NOMO-1 (cell line): Measurements from ENCODE around the gene ADAMTSL3.

Experiments
- DNase-seq, 2 experiments: peaks; one replicate each; lab custom pipeline; 2025; ENCODE audit not compliant: unreplicated experiment in 2 of 2; lab: John Stamatoyannopoulos, UW

Gene ADAMTSL3

GRCh38 chr15:83914906-83915305 lies 261.0 kb downstream of the ADAMTSL3 start:
- no peak for DNase-seq

- no peak for DNase-seq
Observed at GRCh38 chr15:83917432-83917831, 263.5 kb downstream of the ADAMTSL3 start.

GRCh38 chr15:83918011-83918410 lies 264.1 kb downstream of the ADAMTSL3 start:
- DNase-seq, result no peak

GRCh38 chr15:83919319-83919830 lies 265.5 kb downstream of the ADAMTSL3 start:
- no peak for DNase-seq

- DNase-seq, result no peak
Observed at GRCh38 chr15:83919978-83920510, 266.1 kb downstream of the ADAMTSL3 start.

- no peak for DNase-seq
Observed at GRCh38 chr15:83922649-83923294, 268.8 kb downstream of the ADAMTSL3 start.

GRCh38 chr15:83926116-83926515 lies 272.2 kb downstream of the ADAMTSL3 start:
- no peak for DNase-seq

GRCh38 chr15:83927704-83928391 lies 273.9 kb downstream of the ADAMTSL3 start:
- no peak for DNase-seq

- DNase-seq, result no peak
Observed at GRCh38 chr15:83928392-83928734, 274.4 kb downstream of the ADAMTSL3 start.

- DNase-seq, result no peak
Observed at GRCh38 chr15:83928878-83929418, 275.0 kb downstream of the ADAMTSL3 start.

- no peak for DNase-seq
Observed at GRCh38 chr15:83929619-83930018, 275.7 kb downstream of the ADAMTSL3 start.

- no peak for DNase-seq
Observed at GRCh38 chr15:83930392-83931212, 276.7 kb downstream of the ADAMTSL3 start.

GRCh38 chr15:83935774-83936173 lies 281.9 kb downstream of the ADAMTSL3 start:
- no peak for DNase-seq

GRCh38 chr15:83940136-83940535 lies 286.2 kb downstream of the ADAMTSL3 start:
- DNase-seq, result no peak

GRCh38 chr15:83943043-83943442 lies 289.1 kb downstream of the ADAMTSL3 start:
- no peak for DNase-seq

GRCh38 chr15:83943849-83944404 lies 290.0 kb downstream of the ADAMTSL3 start:
- no peak for DNase-seq

- no peak for DNase-seq
Observed at GRCh38 chr15:83947156-83947555, 293.2 kb downstream of the ADAMTSL3 start.

- DNase-seq, result no peak
Observed at GRCh38 chr15:83954506-83954905, 300.6 kb downstream of the ADAMTSL3 start.

GRCh38 chr15:83955806-83956265 lies 301.9 kb downstream of the ADAMTSL3 start:
- peak in 1 of 2 experiments; percentile 11 for DNase-seq

- no peak for DNase-seq
Observed at GRCh38 chr15:83956887-83957286, 303.0 kb downstream of the ADAMTSL3 start.
